ENCODE measurements around the gene CCDC8.

GRCh38 chr19:46460055-46460454 is 46.7 kb upstream of the CCDC8 start:
- TF ChIP-seq TAF1 (IDR thresholded peaks at IDR 0.05; ENCODE audit: borderline replicate concordance, low read depth, low read length) (no peak), CTCF (IDR thresholded peaks at IDR 0.05) (no peak), RAD21 (IDR thresholded peaks at IDR 0.05; ENCODE audit: low read length) (no peak), USF2 (IDR thresholded peaks at IDR 0.05; ENCODE audit: borderline replicate concordance, low read depth, low read length) (no peak), TCF12 (IDR thresholded peaks at IDR 0.05) (no peak), MXI1 (IDR thresholded peaks at IDR 0.05; ENCODE audit: low read depth, low read length) (no peak), REST (IDR thresholded peaks at IDR 0.05; ENCODE audit: low read depth, low read length) (no peak), NRF1 (IDR thresholded peaks at IDR 0.05; ENCODE audit: low read depth, low read length) (no peak), SIN3A (IDR thresholded peaks at IDR 0.05; ENCODE audit: borderline replicate concordance, low read depth, low read length) (no peak), SMC3 (IDR thresholded peaks at IDR 0.05; ENCODE audit: low read depth, low read length) (no peak), USF1 (IDR thresholded peaks at IDR 0.05; ENCODE audit: borderline replicate concordance, low read depth) (no peak), POLR2AphosphoS5 (IDR thresholded peaks at IDR 0.05; ENCODE audit: low read depth, low read length) (no peak)

Measured in SK-N-SH (cell line).